Measurements from ENCODE around the gene CD84.
"Not testable (repeated sequence)": the region's sequence is repeated elsewhere in the genome, so short reads cannot be mapped to it uniquely, and the experiment has no call there.

CD84 gene

DNA sequence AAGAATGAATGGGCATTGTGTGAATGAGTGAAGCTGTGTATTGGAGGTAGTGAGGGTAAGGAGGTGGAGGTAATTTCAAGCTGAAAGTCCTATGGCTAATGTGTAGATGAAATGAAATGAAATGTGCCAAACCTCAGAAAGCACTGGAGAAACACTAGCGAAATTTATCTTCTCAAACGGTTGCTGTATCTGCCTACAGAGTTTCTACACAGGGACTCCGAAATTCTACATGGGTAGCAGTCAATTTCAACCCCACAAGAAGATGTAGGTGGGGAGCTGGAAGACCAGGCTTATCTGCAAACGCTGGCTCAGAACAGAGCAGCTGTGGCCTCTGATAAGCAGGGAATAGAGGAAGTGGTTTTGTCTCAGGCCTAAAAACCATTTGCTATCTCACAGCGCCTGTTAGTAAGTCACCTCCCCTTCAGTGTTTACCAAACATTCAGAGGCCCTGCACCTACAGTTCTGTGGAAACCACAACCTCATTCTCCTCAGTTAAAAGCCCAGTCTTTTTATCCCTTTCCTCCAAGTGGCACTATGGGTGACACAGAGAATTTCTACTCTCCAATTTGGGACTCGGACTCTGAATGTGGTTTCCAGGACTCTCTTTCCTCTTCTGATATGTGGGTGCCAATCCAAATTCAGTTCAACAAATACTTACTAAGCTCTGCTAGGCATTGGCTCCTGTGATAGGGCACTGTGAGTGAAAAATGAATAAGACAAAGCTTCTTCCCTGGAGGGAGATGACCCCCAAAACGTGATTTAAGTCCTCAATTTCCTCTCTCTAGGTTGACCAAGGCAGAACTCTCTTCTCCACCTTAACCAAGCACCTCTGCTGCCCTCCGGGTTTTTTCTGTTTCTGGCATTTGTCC lies 39.1 kb downstream of the CD84 start:
- no peak for DNase-seq

- DNase-seq, result no peak
These were observed 39.7 kb downstream of the CD84 start for GRCh38 chr1:160539684-160539989.

DNA sequence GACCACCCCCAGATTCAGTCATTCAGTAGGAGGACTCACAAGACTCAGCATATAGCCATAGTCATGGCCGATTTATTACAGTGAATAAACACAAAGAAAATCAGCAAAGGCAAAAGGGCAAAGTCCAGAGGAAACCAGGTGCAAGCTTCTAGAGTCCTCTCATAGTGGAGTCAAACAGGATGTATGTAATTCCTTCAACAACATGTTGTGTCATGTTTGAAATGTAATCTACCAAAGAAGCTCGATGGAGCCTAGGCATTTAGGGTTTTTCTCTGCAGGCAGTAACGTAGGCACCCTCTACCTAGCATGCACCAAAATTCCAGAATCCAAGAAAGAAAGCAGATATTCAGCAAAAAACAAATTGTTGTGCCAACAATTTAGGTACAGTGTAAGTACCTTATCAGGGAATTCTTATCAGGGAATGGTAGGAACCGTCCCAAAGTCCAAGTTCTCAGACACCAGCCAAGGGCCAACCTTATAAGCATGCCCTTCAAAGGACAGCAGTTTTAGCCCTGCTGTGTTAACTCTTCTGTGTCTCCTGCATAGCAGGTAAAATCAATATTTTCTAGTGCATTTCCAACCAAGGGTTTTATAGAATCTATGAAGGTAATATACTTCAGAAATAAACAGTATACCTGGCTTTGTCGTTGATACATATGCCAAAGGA lies 40.2 kb downstream of the CD84 start:
- no peak for DNase-seq

GRCh38 chr1:160537714-160538665 lies 41.3 kb downstream of the CD84 start:
- no peak for DNase-seq

GRCh38 chr1:160534823-160535605 lies 44.3 kb downstream of the CD84 start:
- DNase-seq, result no peak

- not testable (repeated sequence) for DNase-seq
These were observed 46.8 kb downstream of the CD84 start for GRCh38 chr1:160532557-160532813.

DNA sequence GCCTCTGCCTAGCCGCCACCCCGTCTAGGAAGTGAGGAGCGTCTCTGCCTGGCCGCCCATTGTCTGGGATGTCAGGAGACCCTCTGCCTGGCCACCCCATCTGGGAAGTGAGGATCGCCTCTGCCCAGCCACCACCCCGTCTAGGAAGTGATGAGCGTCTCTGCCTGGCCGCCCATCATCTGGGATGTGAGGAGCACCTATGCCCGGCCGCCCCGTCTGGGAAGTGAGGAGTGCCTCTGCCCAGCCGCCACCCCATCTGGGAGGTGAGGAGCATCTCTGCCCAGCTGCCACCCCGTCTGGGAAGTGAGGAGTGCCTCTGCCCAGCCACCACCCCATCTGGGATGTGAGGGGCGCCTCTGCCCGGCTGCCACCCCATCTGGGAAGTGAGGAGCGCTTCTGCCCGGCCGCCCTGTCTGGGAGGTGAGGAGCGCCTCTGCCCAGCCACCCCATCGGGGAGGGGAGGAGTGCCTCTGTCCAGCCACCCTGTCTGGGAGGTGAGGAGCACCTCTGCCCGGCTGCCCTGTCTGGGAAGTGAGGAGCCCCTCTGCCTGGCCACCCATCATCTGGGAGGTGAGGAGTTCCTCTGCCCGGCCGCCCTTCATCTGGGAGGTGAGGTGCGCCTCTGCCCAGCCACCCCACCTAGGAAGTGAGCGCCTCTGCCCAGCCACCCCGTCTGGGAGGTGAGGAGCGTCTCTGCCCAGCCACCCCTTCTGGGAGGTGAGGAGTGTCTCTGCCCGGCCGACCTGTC lies 47.3 kb downstream of the CD84 start:
- not testable (repeated sequence) for DNase-seq

- not testable (repeated sequence) for DNase-seq
These were observed 49.8 kb downstream of the CD84 start for GRCh38 chr1:160529401-160529952.

- DNase-seq, result not testable (repeated sequence)
These were observed 55.5 kb downstream of the CD84 start for GRCh38 chr1:160523789-160524188.

GRCh38 chr1:160522622-160523345 lies 56.5 kb downstream of the CD84 start, which contains the start of gene SLAMF6:
Gene SLAMF6 (minus strand): TSS chr1:160523255. CDS start chr1:160523192, 63 bp downstream.
- no peak for DNase-seq

DNA sequence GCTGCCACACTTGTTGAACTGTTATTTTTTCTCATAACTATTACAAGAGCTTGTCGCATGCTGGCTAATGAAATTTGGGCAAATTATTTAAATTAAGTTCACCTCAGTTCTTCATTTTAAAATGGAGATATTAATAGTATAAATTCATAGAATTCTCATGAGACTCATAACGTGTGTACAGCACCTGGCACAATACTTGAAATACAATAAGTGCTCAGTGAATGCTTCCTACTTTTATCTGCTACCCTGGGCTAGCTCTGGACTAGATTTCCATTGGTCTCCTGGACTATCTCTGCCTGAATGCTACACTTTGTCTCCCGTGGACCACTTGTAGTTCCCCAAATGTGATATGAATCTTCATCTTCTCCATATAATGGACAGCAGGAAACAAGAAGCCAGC lies 57.2 kb downstream of the CD84 start:
- DNase-seq, result no peak

DNA sequence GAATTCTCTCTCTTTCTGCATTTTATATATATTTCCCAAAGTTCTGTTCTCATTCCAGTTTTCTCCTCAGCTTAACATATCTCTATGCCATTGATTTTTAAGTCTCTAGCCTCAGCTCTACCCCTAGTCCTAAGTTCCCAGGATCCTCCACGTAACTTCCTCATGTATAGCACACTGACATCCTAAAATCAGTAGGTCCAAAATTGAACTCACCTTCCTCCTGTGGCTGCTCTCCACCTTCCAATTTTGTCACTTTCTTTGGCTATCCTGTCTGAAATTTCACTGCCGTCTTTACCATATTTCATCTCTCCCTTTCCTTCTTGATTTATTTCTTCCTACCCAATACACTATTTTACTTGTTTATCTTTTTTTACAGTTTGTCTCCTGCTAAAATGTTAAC lies 57.7 kb downstream of the CD84 start:
- DNase-seq, result no peak

- no peak for DNase-seq
These were observed 58.3 kb downstream of the CD84 start for GRCh38 chr1:160520999-160521398.

DNA sequence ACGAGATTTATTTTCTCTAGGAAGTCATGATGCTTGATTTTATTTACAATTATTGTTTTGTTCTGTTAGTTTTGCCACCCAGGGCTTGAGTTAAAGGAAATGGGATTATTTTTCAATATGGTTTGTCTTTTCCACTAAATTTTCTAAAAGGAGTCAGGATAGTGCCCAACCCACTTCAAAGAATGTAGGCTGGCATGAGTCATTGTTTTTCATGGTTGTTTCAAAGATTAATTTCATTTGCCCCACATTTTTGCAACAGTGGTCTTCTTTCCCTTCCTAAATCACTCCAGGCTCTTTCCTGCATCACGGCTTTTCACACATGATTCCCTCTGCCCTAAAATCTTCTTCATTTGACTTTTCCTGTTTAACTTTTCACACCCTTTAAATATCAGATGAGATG lies 58.7 kb downstream of the CD84 start:
- DNase-seq, result no peak

DNA sequence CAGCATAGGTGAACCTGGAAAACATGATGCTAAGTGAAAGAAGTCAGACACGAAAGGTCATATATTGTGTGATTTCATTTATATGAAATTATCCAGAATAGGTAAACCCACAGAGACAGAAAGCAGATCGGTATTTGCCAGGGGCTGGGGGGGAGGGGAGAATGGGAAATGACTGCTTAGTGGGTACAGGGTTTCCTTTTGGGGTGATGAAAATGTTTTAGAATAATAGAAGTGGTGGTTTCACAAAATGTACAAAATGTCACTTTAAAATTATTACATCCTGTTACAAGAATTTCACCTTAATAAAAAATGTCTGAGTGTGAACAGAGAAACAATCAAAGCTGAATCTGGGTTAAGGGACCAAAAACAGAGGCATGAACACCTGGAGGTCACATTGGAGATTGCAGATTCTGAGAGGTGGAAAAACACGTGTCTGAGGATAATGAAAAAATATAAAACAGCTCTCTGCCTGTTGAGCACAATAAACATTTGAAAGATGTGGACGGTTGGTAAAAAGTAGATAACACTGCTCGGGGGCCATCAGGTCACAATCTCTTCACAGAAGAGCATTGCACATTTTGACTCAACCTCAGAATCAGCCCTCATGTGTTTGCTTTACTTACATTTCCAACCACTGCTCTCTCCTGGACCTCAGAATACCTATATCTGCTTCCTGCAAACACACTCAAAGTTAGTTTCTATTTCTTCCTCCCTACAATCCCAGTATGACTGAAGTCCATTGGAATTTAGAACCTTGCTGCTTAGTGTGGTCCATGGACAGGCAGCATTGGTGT lies 59.5 kb downstream of the CD84 start:
- DNase-seq, result no peak

DNA sequence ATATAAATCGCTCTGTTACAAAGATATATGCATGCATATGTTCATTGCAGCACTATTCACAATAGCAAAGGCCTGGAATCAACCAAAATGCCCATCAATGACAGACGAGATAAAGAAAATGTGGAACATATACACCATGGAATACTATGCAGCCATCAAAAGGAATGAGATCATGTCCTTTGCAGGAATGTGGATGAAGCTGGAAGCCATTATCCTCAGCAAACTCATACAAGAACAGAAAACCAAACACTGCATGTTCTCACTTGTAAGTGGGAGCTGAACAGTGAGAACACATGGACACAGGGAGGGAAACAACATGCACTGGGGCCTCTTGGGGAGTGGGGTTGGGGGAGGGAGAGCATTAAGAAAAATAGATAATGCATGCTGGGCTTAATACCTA lies 61.8 kb downstream of the CD84 start:
- not testable (repeated sequence) for DNase-seq

GRCh38 chr1:160515908-160516307 lies 63.4 kb downstream of the CD84 start:
- DNase-seq, result not testable (repeated sequence)

DNA sequence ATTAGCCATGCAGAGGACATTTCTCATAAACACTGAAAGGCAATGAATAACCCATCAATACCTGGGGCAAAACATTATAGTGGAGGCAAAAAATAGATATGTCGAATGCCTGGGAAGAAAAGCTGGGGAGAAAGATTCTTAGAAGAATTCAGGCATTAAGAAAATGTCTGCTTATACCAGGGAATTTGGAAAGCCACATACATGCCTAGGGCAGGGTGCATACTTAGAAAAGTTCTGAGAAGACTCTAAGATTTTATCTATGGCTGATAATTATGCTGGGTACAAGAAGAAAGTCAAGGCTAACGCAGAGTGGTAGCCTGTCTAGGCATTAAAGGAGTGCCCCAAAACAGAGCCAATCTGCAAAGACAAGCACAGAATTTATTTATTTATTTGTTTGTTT lies 74.6 kb downstream of the CD84 start:
- DNase-seq, result no peak

DNA sequence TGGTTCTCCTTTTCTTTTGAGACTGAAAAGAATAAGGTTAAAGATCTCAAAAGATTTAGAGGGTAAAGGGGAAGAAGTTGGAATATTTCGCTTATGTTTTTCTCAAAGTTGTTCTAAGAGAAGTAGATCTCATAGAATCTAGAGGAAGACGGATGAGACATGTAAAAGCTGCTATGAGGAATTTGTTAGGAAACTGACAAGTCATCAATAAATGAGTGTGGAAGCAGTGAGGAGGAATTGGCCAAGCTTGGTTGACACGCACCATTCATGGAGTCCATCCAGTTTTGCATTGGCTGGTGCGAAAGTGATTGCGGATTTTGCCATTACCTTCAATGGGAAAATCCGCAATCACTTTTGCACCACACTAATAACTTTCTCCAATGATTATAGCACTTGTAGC lies 76.2 kb downstream of the CD84 start:
- no peak for DNase-seq

All from NCI-H524 (cell line).